OCI-LY3 (cell line): ENCODE results near the gene IRF2.

Experiments
- EZH2phosphoT487 ChIP-seq: fragments of 200-600 bp; shearing (Covaris generic); IDR thresholded peaks from 2 replicates; pipeline ENCODE4 v1.6.1; 2018; ENCODE audit warnings: antibody characterized with exemption, mixed run types, low read depth
- TF ChIP-seq, protein P1 (sequence below): fragments of 200-600, 300-600 bp; sonication (generic); IDR thresholded peaks from 2 replicates; pipeline ENCODE4 v1.5.1; 2014; ENCODE audit warnings: antibody characterized with exemption, low read length, low read depth

DNA sequence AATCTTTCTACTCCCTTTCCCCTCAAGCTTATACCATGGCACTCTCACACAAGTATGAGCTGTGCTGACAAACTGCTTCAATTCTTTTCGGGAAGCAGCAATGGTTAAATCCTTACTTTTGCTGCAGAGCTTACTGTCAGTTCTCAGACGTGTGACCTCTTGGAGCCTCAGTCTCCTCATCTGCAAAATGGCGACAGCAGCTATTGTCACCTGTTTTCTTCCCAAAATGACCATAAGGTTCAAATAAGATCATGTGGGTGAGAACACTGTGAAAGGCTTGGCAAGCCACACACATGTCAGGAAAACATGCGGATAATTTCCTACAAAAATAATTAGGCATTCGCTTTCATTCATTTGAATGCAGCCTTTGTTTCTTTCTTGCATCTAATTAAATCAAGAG lies 36.8 kb upstream of the IRF2 start:
- TF ChIP-seq, protein P1, sequence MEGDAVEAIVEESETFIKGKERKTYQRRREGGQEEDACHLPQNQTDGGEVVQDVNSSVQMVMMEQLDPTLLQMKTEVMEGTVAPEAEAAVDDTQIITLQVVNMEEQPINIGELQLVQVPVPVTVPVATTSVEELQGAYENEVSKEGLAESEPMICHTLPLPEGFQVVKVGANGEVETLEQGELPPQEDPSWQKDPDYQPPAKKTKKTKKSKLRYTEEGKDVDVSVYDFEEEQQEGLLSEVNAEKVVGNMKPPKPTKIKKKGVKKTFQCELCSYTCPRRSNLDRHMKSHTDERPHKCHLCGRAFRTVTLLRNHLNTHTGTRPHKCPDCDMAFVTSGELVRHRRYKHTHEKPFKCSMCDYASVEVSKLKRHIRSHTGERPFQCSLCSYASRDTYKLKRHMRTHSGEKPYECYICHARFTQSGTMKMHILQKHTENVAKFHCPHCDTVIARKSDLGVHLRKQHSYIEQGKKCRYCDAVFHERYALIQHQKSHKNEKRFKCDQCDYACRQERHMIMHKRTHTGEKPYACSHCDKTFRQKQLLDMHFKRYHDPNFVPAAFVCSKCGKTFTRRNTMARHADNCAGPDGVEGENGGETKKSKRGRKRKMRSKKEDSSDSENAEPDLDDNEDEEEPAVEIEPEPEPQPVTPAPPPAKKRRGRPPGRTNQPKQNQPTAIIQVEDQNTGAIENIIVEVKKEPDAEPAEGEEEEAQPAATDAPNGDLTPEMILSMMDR: no peak
- no peak for TF ChIP-seq EZH2phosphoT487
